H9 (cell line): Measurements from ENCODE around the gene PLPP1. TPM values are rescaled to one million over a fixed set of nuclear protein-coding genes. Genes with fewer than 3 reads are reported as not detected.

Experiments
- DNase-seq: peaks from one replicate; pipeline ENCODE4 v3.0.0-alpha.2; 2017
- H2AFZ ChIP-seq: one replicate; pipeline ENCODE4 v1.6.1; 2013; ENCODE audit warnings: mild to moderate bottlenecking, low read length, control low read depth, moderate library complexity
- H2AK5ac ChIP-seq: 2 replicates; pipeline ENCODE4 v1.6.1; 2013; ENCODE audit warnings: low read length, control low read depth, mixed read lengths; ENCODE audit not compliant: insufficient read length
- H2BK120ac ChIP-seq: one replicate; pipeline ENCODE4 v1.6.1; 2013; ENCODE audit warnings: low read depth, mild to moderate bottlenecking, low read length, control low read depth, inconsistent platforms; ENCODE audit not compliant: poor library complexity, severe bottlenecking
- H2BK12ac ChIP-seq: 2 replicates; pipeline ENCODE4 v1.6.1; 2013; ENCODE audit warnings: low read length, control low read depth, mixed read lengths, low read depth; ENCODE audit not compliant: insufficient read length
- H2BK15ac ChIP-seq: 2 replicates; pipeline ENCODE4 v1.6.1; 2013; ENCODE audit warnings: low read depth, low read length, control low read depth
- H2BK20ac ChIP-seq: one replicate; pipeline ENCODE4 v1.6.1; 2013; ENCODE audit warnings: low read depth, mild to moderate bottlenecking, low read length, control low read depth, inconsistent platforms; ENCODE audit not compliant: poor library complexity, severe bottlenecking
- H2BK5ac ChIP-seq: 2 replicates; pipeline ENCODE4 v1.6.1; 2013; ENCODE audit warnings: low read length, control low read depth, mixed read lengths; ENCODE audit not compliant: insufficient read length
- H3K14ac ChIP-seq: 2 replicates; pipeline ENCODE4 v1.6.1; 2013; ENCODE audit warnings: low read length, control low read depth; ENCODE audit not compliant: insufficient read depth
- H3K18ac ChIP-seq: 2 replicates; pipeline ENCODE4 v1.6.1; 2013; ENCODE audit warnings: low read depth, mild to moderate bottlenecking, mixed read lengths, low read length, control low read depth; ENCODE audit not compliant: insufficient read length
- H3K23ac ChIP-seq: 2 replicates; pipeline ENCODE4 v1.6.1; 2013; ENCODE audit warnings: low read length, control low read depth, mixed read lengths, low read depth; ENCODE audit not compliant: insufficient read length
- H3K23me2 ChIP-seq: 2 replicates; pipeline ENCODE4 v1.6.1; 2013; ENCODE audit warnings: low read depth, mild to moderate bottlenecking, mixed read lengths, low read length, control low read depth; ENCODE audit not compliant: insufficient read length, poor library complexity, severe bottlenecking
- H3K27ac ChIP-seq: 2 replicates; pipeline ENCODE4 v1.5.1; 2013; ENCODE audit warnings: low read length, control low read depth, mixed read lengths, low read depth; ENCODE audit not compliant: insufficient read length
- H3K27me3 ChIP-seq: 2 replicates; pipeline ENCODE4 v1.6.1; 2013; ENCODE audit warnings: low read length, control low read depth, inconsistent platforms; ENCODE audit not compliant: insufficient read depth
- H3K4ac ChIP-seq: 2 replicates; pipeline ENCODE4 v1.6.1; 2013; ENCODE audit warnings: low read depth, mild to moderate bottlenecking, control low read depth, inconsistent platforms, low read length, moderate library complexity
- H3K4me1 ChIP-seq: 2 replicates; pipeline ENCODE4 v1.6.1; 2013; ENCODE audit warnings: low read length, control low read depth, inconsistent platforms; ENCODE audit not compliant: insufficient read depth
- H3K4me2 ChIP-seq: 2 replicates; pipeline ENCODE4 v1.6.1; 2013; ENCODE audit warnings: low read length, control low read depth, mixed read lengths; ENCODE audit not compliant: insufficient read length, insufficient read depth
- H3K56ac ChIP-seq: 2 replicates; pipeline ENCODE4 v1.6.1; 2013; ENCODE audit warnings: low read depth, mild to moderate bottlenecking, mixed read lengths, low read length, control low read depth; ENCODE audit not compliant: insufficient read length
- H3K79me1 ChIP-seq: 2 replicates; pipeline ENCODE4 v1.6.1; 2013; ENCODE audit warnings: low read depth, mild to moderate bottlenecking, moderate library complexity, low read length, control low read depth, inconsistent platforms; ENCODE audit not compliant: insufficient read depth, poor library complexity, severe bottlenecking
- H3K79me2 ChIP-seq: 2 replicates; pipeline ENCODE4 v1.6.1; 2013; ENCODE audit warnings: low read length, control low read depth, inconsistent platforms; ENCODE audit not compliant: insufficient read depth
- H3K9ac ChIP-seq: 2 replicates; pipeline ENCODE4 v1.6.1; 2013; ENCODE audit warnings: low read length, control low read depth, mixed read lengths; ENCODE audit not compliant: insufficient read length; ENCODE audit errors: extremely low read depth
- H3K9me3 ChIP-seq: one replicate; pipeline ENCODE4 v1.6.1; 2013; ENCODE audit warnings: low read depth, low read length, inconsistent platforms; ENCODE audit not compliant: control insufficient read depth
- H3T11ph ChIP-seq: one replicate; pipeline ENCODE4 v1.6.1; 2013; ENCODE audit warnings: mild to moderate bottlenecking, low read length, control low read depth, inconsistent platforms
- H4K20me1 ChIP-seq: one replicate; pipeline ENCODE4 v1.6.1; 2013; ENCODE audit not compliant: control insufficient read depth, insufficient read length, insufficient read depth
- H4K5ac ChIP-seq: 2 replicates; pipeline ENCODE4 v1.6.1; 2013; ENCODE audit warnings: low read depth, mild to moderate bottlenecking, mixed read lengths, low read length, control low read depth; ENCODE audit not compliant: insufficient read length
- H4K8ac ChIP-seq: replicated peaks from 2 replicates; pipeline ENCODE4 v1.6.1; 2013; ENCODE audit warnings: low read length, control low read depth, mixed read lengths, low read depth; ENCODE audit not compliant: insufficient read length
- H4K91ac ChIP-seq: 2 replicates; pipeline ENCODE4 v1.6.1; 2013; ENCODE audit warnings: low read depth, mild to moderate bottlenecking, moderate library complexity, mixed read lengths, low read length, control low read depth; ENCODE audit not compliant: insufficient read length
- H3K27ac Mint-ChIP-seq, 3 experiments: 2 replicates in 2 of 3; 3 replicates in 1 of 3; pipeline ENCODE4 v1.8.0; 2020 to 2021; ENCODE audit warnings: mixed read lengths in 3 of 3, mild to moderate bottlenecking in 1 of 3, moderate library complexity in 1 of 3
- H3K27me3 Mint-ChIP-seq: 2 replicates; pipeline ENCODE4 v1.8.0; 2021; ENCODE audit warnings: low read depth, mild to moderate bottlenecking, moderate library complexity, mixed read lengths
- H3K36me3 Mint-ChIP-seq, 3 experiments: 2 replicates in 2 of 3; 3 replicates in 1 of 3; pipeline ENCODE4 v1.8.0; 2020 to 2021; ENCODE audit warnings: low read depth in 3 of 3, mixed read lengths in 3 of 3; ENCODE audit not compliant: insufficient read depth in 1 of 3
- H3K4me1 Mint-ChIP-seq, 2 experiments: 2 replicates each; pipeline ENCODE4 v1.8.0; 2020; ENCODE audit warnings: mixed read lengths in 2 of 2
- H3K4me3 Mint-ChIP-seq, 2 experiments: 2 replicates in 1 of 2; 3 replicates in 1 of 2; pipeline ENCODE4 v1.8.0; 2020 to 2021; ENCODE audit warnings: mild to moderate bottlenecking in 2 of 2, mixed read lengths in 2 of 2, moderate library complexity in 1 of 2
- H3K9me3 Mint-ChIP-seq, 2 experiments: 2 replicates in 1 of 2; 3 replicates in 1 of 2; pipeline ENCODE4 v1.8.0; 2020; ENCODE audit warnings: mild to moderate bottlenecking in 2 of 2, mixed read lengths in 2 of 2, moderate library complexity in 1 of 2
- WGBS: extraction: QIAGEN DNeasy Blood & Tissue Kit; methylation state at CpG from one replicate; pipeline ENCODE4 v1.1.7; 2013; ENCODE audit warnings: missing lambda C conversion rate, low lambda C conversion rate, mixed read lengths; ENCODE audit not compliant: insufficient read length; ENCODE audit errors: extremely low coverage; 5-methylcytosine and 5-hydroxymethylcytosine counted together
- total RNA-seq: library from RNA; stranded (reverse); gene quantifications from 2 replicates; pipeline ENCODE4 v1.2.1, GENCODE V29; 2021
- TF ChIP-seq, protein P1 (sequence below): fragments of 200-600 bp; sonication (generic); conservative IDR thresholded peaks from 3 replicates; pipeline ENCODE4 v1.8.0; 2021; ENCODE audit warnings: antibody characterized with exemption, mild to moderate bottlenecking

Gene PLPP1
- total RNA-seq, 1 experiment from 2014 or later, result 85.9 TPM

DNA sequence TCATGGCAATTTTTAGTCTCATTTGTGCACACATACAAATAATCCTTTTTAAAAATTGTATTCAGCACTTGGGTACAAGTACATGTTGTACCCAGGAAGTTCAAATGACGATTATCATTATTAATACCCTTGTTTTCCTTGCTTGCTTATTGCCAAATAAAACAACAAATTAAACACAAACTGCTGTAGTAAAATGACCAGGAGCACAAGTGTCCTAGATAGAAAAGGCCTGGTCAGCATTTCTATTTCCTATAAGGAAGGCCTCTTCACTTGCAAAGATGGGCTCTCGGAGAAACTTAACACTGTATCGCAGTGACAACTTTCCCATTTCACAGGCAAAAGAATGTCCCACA lies 34.7 kb upstream of the PLPP1 start:
- Mint-ChIP-seq H3K27ac (peak overlapping the region in 2 of 3 experiments; percentile 98 to 99; a peak in 3 of 7 replicates), H3K36me3 (no peaks in the 10 kb centered on the region), H3K27me3 (no peaks in the 10 kb centered on the region; the same call in 1 of the 2 replicates), H3K4me3 (no peak overlapping the region), H3K4me1 (peaks cover 36 to 39% of the 10 kb centered on the region in 2 experiments), H3K9me3 (no peaks in the 10 kb centered on the region; a peak in 1 of 5 replicates)
- H2BK20ac ChIP-seq, result no peak overlapping the region
- no peak overlapping the region for H3K14ac ChIP-seq
- H2AK5ac ChIP-seq, result no peak overlapping the region
- H2BK120ac ChIP-seq, result peak overlapping the region; percentile 48
- no peak overlapping the region for H4K91ac ChIP-seq
- no peak overlapping the region for H2BK15ac ChIP-seq
- no peak overlapping the region for H4K5ac ChIP-seq
- no peaks in the 10 kb centered on the region for H3K9me3 ChIP-seq
- no peak overlapping the region for H3K18ac ChIP-seq
- H3K23me2 ChIP-seq, result no peaks in the 10 kb centered on the region
- H3K79me2 ChIP-seq, result no peaks in the 10 kb centered on the region
- no peaks in the 10 kb centered on the region for H3K27me3 ChIP-seq
- peaks cover 8% of the 10 kb centered on the region; the same call in 1 of the 2 replicates for H3K4me1 ChIP-seq
- H4K8ac ChIP-seq, result no peak overlapping the region
- H3K56ac ChIP-seq, result no peak overlapping the region
- H2AFZ ChIP-seq, result no peak overlapping the region
- H2BK12ac ChIP-seq, result no peak overlapping the region
- H4K20me1 ChIP-seq, result no peaks in the 10 kb centered on the region
- DNase-seq, result no peak
- H3K4ac ChIP-seq, result no peak overlapping the region
- TF ChIP-seq, protein P1, sequence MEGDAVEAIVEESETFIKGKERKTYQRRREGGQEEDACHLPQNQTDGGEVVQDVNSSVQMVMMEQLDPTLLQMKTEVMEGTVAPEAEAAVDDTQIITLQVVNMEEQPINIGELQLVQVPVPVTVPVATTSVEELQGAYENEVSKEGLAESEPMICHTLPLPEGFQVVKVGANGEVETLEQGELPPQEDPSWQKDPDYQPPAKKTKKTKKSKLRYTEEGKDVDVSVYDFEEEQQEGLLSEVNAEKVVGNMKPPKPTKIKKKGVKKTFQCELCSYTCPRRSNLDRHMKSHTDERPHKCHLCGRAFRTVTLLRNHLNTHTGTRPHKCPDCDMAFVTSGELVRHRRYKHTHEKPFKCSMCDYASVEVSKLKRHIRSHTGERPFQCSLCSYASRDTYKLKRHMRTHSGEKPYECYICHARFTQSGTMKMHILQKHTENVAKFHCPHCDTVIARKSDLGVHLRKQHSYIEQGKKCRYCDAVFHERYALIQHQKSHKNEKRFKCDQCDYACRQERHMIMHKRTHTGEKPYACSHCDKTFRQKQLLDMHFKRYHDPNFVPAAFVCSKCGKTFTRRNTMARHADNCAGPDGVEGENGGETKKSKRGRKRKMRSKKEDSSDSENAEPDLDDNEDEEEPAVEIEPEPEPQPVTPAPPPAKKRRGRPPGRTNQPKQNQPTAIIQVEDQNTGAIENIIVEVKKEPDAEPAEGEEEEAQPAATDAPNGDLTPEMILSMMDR, result no peak
- no peak overlapping the region for H3K23ac ChIP-seq
- H2BK5ac ChIP-seq, result no peak overlapping the region
- no peak overlapping the region for H3K27ac ChIP-seq
- H3K4me2 ChIP-seq, result no peak overlapping the region
- H3K9ac ChIP-seq, result no peak overlapping the region
- H3K79me1 ChIP-seq, result no peaks in the 10 kb centered on the region
- H3T11ph ChIP-seq, result no peak overlapping the region
- WGBS, result no CpG with 5 or more reads among the region's 3 CpGs
